Astrocyte (in vitro differentiated cells and primary cell): Measurements from ENCODE around the gene CCDC34. TPM values are rescaled to one million over a fixed set of nuclear protein-coding genes. Genes with fewer than 3 reads are reported as not detected.

Source experiments
- DNase-seq: peaks from one replicate; pipeline ENCODE4 v3.0.0-alpha.2; 2010; ENCODE audit warnings: low read depth
- FAIRE-seq: peaks from 2 replicates; lab custom pipeline; 2011; peaks lifted over from hg19 to GRCh38; lab: Jason Lieb, UNC
- H2AFZ ChIP-seq: 2 replicates; pipeline ENCODE4 v1.6.0; 2012; ENCODE audit warnings: low read depth, low read length, inconsistent platforms
- H3K27ac ChIP-seq: 2 replicates; pipeline ENCODE4 v1.5.1; 2011; ENCODE audit warnings: low read depth, low read length, inconsistent platforms
- H3K27me3 ChIP-seq: 2 replicates; pipeline ENCODE4 v1.6.0; 2011; ENCODE audit warnings: low read length, inconsistent platforms; ENCODE audit not compliant: insufficient read depth
- H3K36me3 ChIP-seq: 2 replicates; pipeline ENCODE4 v1.5.1; 2011; ENCODE audit warnings: low read length, inconsistent platforms; ENCODE audit not compliant: insufficient read depth
- H3K4me1 ChIP-seq: 2 replicates; pipeline ENCODE4 v1.5.1; 2011; ENCODE audit warnings: low read length, inconsistent platforms; ENCODE audit not compliant: insufficient read depth
- H3K4me2 ChIP-seq: 2 replicates; pipeline ENCODE4 v1.6.0; 2012; ENCODE audit warnings: low read length, inconsistent platforms
- H3K4me3 ChIP-seq: 2 replicates; pipeline ENCODE4 v1.5.1; 2011; ENCODE audit warnings: low read depth, mild to moderate bottlenecking, low read length, inconsistent platforms; ENCODE audit not compliant: insufficient read depth
- H3K79me2 ChIP-seq: 2 replicates; pipeline ENCODE4 v1.6.0; 2012; ENCODE audit warnings: mild to moderate bottlenecking, low read length, inconsistent platforms; ENCODE audit not compliant: insufficient read depth
- H3K9ac ChIP-seq: 2 replicates; pipeline ENCODE4 v1.6.0; 2012; ENCODE audit warnings: mild to moderate bottlenecking, low read length, inconsistent platforms
- H3K9me3 ChIP-seq: 2 replicates; pipeline ENCODE4 v1.5.1; 2012; ENCODE audit warnings: low read depth, mild to moderate bottlenecking, low read length, inconsistent platforms; ENCODE audit not compliant: insufficient read depth
- H4K20me1 ChIP-seq: 2 replicates; pipeline ENCODE4 v1.6.0; 2012; ENCODE audit warnings: low read length, inconsistent platforms; ENCODE audit not compliant: insufficient read depth
- H3K27ac Mint-ChIP-seq: one replicate; pipeline ENCODE4 v1.8.0; 2021; ENCODE audit warnings: mild to moderate bottlenecking, mixed read lengths; ENCODE audit not compliant: unreplicated experiment
- H3K27me3 Mint-ChIP-seq: one replicate; pipeline ENCODE4 v1.8.0; 2021; ENCODE audit warnings: low read depth, mixed read lengths; ENCODE audit not compliant: unreplicated experiment
- H3K36me3 Mint-ChIP-seq: one replicate; pipeline ENCODE4 v1.8.0; 2021; ENCODE audit warnings: low read depth, mixed read lengths; ENCODE audit not compliant: unreplicated experiment
- H3K4me1 Mint-ChIP-seq: one replicate; pipeline ENCODE4 v1.8.0; 2021; ENCODE audit warnings: low read depth, mixed read lengths; ENCODE audit not compliant: unreplicated experiment
- H3K4me3 Mint-ChIP-seq: one replicate; pipeline ENCODE4 v1.8.0; 2021; ENCODE audit warnings: mild to moderate bottlenecking, moderate library complexity, mixed read lengths; ENCODE audit not compliant: unreplicated experiment
- H3K9me3 Mint-ChIP-seq: one replicate; pipeline ENCODE4 v1.8.0; 2021; ENCODE audit warnings: mild to moderate bottlenecking, mixed read lengths; ENCODE audit not compliant: unreplicated experiment
- CTCF ChIP-seq: IDR thresholded peaks from 2 replicates; pipeline ENCODE4 v1.5.1; 2011; ENCODE audit warnings: low read depth, mild to moderate bottlenecking, inconsistent platforms, low read length, moderate library complexity; ENCODE audit not compliant: insufficient read depth
- EZH2 ChIP-seq: IDR thresholded peaks from 2 replicates; pipeline ENCODE4 v1.6.1; 2012; ENCODE audit warnings: mild to moderate bottlenecking, low read length, inconsistent platforms; ENCODE audit not compliant: insufficient read depth
- total RNA-seq: library from RNA; stranded (reverse); gene quantifications from 2 replicates; pipeline ENCODE4 v1.2.1, GENCODE V29; 2021

Gene CCDC34
- total RNA-seq, 1 donor from 2014 or later = 12.8 TPM

GRCh38 chr11:27331981-27332380 is 31.0 kb downstream of the CCDC34 start:
- Mint-ChIP-seq H3K4me3 (no peak overlapping the region), H3K36me3 (peaks cover 2% of the 10 kb centered on the region), H3K27ac (peak overlapping the region; percentile 87), H3K27me3 (no peaks in the 10 kb centered on the region), H3K9me3 (no peaks in the 10 kb centered on the region), H3K4me1 (peaks cover 26% of the 10 kb centered on the region)
- Histone ChIP-seq H3K4me3 (no peak overlapping the region), H3K9me3 (no peaks in the 10 kb centered on the region), H4K20me1 (no peaks in the 10 kb centered on the region), H3K4me1 (peaks cover 11% of the 10 kb centered on the region), H3K27ac (peak overlapping the region; percentile 47), H3K79me2 (no peaks in the 10 kb centered on the region), H2AFZ (no peak overlapping the region), H3K9ac (peak overlapping the region; percentile 44), H3K36me3 (no peaks in the 10 kb centered on the region), H3K27me3 (no peaks in the 10 kb centered on the region), H3K4me2 (peak overlapping the region; percentile 69)
- DNase-seq (peak; percentile 79), FAIRE-seq (peak; percentile 84)
- TF ChIP-seq CTCF = no peak
- no peak for TF ChIP-seq EZH2

- Histone ChIP-seq H3K9me3 (no peaks in the 10 kb centered on the region), H3K9ac (no peak overlapping the region), H3K4me2 (no peak overlapping the region), H3K79me2 (no peaks in the 10 kb centered on the region), H4K20me1 (no peaks in the 10 kb centered on the region), H3K27ac (no peak overlapping the region), H3K36me3 (no peaks in the 10 kb centered on the region), H3K4me3 (no peak overlapping the region), H2AFZ (no peak overlapping the region), H3K4me1 (peaks cover 11% of the 10 kb centered on the region), H3K27me3 (no peaks in the 10 kb centered on the region)
- TF ChIP-seq EZH2 (no peak), CTCF (no peak)
- Mint-ChIP-seq H3K9me3 (peaks cover 4% of the 10 kb centered on the region), H3K4me1 (peaks cover 26% of the 10 kb centered on the region), H3K4me3 (no peak overlapping the region), H3K27ac (peak overlapping the region; percentile 59), H3K27me3 (no peaks in the 10 kb centered on the region), H3K36me3 (peaks cover 2% of the 10 kb centered on the region)
- DNase-seq (no peak), FAIRE-seq (no peak)
These were observed 32.3 kb downstream of the CCDC34 start for GRCh38 chr11:27330633-27331270.
